RPMI8226 (cell line): ENCODE measurements around the gene TLR1.
"Not testable (repeated sequence)": the region's sequence is repeated elsewhere in the genome, so short reads cannot be mapped to it uniquely, and the experiment has no call there.

ENCODE experiments used
- DNase-seq: peaks from one replicate; pipeline ENCODE4 v3.0.0-alpha.2; 2015

The TLR1 gene

DNA sequence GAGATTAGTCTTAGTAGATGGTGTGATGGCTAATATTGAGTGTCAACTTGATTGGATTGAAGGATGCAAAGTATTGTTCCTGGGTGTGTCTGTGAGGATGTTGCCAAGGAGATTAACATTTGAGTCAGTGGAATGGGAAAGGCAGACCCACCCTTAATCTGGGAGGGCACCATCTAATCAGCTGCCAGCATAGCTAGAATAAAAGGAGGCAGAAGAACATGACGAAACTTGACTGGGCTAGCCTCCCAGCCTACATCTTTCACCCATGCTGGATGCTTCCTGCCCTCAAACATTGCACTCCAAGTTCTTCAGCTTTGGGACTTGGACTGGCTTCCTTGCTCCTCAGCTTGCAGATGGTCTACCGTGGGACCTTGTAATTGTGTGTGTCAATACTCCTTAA, 34.3 kb downstream of the TLR1 start:
- not testable (repeated sequence) for DNase-seq

DNA sequence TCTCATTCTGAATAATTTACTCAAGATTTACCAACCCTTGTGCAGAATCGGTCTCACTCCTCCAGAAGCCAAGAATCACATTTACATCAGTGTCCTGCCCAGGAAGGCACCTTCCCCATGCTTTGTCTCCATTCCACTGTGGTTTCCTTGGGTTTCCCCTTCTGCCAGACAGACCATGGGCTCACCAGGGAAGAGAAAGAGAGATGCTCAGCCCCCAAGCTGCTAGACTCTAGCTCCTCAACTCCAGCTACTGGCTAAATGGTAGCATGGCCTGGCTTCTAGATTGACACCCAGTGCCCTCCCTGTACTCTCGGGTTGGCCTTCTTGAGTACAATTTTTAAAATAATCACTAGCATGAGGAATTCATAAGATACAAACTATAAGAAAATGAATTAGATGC, 34.7 kb downstream of the TLR1 start:
- no peak for DNase-seq

DNA sequence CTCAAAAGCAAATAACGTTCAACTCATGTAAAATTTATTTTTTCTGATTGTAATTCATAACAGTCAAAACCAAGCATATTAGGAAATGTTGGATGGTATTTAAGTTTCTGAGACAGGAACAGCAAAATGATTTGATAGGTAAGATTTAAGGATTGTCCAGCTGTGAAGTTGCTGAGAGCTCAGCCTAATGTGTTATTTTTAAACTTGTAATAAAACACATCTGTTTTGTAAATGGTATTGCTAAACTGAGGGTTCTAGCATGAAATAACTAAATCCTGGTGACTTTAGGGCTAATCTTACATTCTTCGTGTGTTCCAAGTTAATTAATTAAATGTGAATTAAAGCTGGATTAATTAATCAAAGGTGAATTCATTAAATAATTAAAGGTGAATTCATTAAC, 35.1 kb downstream of the TLR1 start:
- no peak for DNase-seq

DNA sequence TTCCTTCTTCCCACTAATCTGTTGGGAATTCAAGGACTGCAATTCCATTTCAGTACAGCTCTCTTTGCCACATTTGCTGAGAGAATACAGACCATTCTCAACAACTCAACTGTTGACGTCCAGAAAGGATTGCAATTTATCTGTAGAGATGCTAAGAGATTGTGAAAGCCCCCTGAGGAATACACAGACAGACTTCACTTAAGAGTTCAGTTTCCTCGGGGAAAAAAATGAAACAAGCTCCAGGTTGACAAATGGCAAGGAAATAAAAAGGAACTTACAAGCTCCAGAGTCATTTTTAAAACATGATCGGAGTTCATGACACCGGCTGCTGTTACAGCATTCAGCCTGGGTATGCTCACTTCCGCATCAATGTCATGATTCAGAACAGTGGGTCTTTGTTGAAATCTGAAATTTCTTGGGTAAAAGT, 35.6 kb downstream of the TLR1 start:
- no peak for DNase-seq

DNA sequence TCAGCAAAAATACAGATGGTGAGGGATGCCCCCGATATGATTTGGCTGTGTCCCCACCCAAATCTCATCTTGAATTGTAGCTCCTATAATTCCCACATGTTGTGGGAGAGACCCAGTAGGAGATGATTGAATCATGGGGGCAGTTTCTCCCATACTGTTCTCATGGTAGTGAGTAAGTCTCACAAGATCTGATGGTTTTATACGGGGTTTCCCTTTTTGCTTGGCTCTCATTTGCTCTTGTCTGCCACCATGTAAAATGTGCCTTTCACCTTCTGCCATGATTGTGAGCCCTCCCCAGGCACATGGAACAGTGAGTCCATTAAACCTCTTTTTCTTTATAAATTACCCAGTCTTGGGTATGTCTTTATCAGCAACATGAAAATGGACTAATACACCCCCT, 37.7 kb downstream of the TLR1 start:
- DNase-seq, result not testable (repeated sequence)

DNA sequence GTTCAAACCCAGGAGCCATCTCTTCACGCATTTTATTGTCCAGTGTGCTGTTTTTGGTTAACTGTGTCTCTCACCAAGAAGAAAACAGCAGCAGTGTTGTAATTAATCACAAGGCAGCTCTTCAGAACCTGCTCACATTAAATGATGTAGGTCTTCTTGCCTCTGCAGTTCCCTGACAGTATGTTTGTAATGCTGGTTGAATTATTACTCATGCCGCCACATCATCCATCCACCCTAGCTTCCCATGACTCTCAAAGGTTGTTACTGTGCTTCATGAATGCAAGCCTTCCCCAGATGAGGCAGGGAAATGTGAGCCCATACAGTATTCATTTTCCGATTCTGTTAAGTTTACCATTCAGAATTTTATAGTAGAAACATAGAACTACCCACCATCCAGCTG, 39.2 kb downstream of the TLR1 start:
- no peak for DNase-seq

DNA sequence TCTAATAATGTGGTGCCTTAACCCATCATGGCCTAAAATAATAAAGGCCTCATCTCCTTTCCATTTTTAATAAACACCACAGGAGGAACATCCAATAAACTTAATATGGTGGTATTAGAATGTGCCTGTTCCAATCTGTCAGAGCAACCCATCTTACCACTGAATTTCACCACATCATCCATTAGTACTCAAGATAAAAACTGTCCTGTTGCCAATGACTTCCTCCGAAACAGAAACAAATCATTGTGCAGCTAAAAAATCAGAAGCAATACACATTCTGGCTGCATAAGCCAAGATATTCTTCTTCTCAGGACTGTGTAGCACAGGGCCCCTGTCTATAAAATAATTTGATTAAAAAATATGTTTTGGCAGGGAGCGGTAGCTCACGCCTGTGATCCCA, 40.3 kb downstream of the TLR1 start:
- no peak for DNase-seq

DNA sequence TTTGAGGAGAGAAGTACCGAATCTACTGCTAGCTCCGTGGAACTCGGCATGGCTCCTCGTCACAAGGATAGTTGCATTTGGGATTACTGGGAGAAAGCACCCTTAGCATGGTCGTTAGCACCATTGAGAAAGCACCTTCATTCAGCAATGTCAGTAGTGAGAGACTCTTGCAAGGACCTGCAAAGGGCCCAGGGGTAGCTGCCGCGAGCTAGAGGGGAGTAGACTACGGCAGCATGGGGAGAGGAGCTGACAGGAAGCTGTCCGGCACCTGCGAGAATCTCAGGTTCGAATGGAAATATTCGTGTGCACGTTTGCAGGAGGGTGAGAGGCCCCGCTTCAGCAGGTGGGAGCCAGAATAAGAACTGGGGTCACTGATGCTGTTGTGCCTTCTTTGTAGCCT, 42.0 kb downstream of the TLR1 start:
- no peak for DNase-seq

DNA sequence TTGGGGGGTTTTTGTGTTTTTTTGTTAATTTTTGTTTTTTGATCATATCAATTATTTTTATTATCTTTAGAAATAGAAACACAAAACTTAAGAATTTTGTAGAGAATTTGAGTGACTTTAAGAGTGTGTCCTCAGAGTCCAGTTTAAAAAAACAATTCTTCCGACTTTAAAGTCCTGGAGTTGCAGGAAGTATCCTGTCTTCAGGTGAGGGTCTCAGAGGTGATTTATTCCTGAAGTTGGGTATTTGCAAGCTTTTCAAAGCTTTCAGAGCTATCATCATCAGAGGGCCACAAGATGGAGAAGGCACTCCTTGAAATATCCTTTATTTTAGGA, 44.8 kb downstream of the TLR1 start:
- DNase-seq, result no peak

DNA sequence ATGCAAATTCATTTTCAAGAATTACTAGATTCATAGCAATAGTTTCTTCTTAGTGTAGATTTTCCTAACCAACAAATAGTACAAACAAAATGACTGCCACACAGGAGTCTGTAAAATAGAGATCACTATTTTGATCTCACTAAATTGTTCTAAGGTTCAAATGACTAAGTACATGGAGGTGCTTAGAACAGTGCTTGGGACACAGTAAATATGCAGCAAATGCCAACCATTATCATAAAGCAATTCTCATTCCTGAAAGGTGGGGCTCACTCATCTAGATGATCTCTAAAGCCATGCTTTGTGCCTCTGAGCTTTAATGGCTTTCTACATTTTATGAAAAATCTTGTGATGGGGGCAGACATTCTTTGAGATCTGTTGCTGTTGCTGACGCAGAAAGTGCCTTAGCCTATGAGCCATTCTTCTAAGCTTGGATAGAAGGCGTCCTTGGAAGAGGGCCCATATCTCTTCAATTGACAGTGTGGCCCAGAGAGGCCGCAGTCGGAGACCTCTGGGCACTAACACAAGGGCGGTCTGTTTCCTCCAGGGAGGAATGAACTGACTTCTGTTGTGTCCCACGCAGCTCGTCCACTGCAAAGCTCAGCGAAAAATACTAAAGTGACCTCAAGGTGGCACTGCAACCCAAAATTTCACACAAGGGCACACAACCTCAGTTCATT, 45.3 kb downstream of the TLR1 start:
- peak; percentile 47 for DNase-seq

DNA sequence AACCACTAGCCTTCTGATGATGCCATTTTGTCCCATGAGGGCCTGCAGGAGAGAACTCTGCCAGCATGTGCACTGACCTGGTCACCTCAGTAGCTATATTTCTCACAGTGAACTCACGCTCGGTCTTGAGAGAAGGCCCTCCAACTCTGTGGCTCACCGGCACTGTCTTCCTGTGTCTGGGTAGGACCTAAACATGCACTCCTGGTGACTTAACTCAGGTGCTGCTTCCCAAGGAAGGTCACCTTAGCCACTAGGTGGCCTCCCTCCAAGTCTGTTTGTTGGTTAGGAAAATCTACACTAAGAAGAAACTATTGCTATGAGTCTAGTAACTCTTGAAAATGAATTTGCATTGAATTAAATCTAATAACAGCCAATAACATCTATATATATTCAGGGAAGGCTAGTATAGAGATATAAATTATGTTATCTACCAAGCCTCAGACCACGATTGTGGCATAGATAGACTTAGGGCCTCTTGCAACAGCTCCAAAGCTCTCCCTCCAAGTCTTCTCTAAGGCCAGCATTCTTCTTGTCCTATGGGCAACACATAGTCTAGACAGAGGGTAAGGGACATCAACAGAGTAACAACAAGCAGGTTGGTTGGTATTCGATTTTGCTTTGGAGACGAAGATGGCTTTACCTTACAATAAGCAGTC, 46.5 kb downstream of the TLR1 start:
- peak; percentile 49 for DNase-seq

DNA sequence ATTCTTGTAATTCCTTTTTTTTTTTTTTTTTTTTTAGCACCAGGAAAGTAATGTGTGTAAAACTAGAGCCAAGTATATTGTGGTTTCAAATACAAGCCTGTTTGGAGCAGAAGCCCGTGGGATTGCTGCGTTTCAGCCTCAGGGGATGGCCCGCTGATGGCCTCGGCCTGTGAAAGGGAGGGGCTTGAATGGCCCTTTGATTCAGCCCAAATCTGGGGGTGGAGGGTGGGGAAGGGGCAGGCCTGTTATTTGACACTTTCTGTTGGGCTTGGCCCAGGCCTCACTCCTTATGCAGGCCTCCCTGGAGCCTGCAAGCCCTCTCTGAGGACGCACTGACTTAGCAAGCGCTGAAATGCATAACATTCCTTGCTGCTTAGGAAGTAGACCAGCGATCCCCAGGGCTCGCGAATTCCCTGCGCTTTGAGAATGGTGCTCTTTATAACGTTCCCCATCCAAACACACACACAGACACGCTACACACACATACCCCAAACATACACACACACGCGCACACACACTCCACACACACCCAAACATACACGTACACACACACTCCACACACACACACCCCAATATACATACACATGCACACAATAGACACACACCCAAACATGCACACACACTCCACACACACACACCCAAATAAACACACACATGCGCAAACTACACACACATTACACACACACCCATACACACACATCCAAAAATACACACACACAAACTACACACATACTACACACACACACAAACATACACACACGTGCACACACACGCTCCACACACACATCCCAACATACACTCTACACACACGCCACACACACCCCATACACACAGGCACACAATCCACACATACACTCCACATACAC, 51.4 kb downstream of the TLR1 start:
- no peak for DNase-seq

DNA sequence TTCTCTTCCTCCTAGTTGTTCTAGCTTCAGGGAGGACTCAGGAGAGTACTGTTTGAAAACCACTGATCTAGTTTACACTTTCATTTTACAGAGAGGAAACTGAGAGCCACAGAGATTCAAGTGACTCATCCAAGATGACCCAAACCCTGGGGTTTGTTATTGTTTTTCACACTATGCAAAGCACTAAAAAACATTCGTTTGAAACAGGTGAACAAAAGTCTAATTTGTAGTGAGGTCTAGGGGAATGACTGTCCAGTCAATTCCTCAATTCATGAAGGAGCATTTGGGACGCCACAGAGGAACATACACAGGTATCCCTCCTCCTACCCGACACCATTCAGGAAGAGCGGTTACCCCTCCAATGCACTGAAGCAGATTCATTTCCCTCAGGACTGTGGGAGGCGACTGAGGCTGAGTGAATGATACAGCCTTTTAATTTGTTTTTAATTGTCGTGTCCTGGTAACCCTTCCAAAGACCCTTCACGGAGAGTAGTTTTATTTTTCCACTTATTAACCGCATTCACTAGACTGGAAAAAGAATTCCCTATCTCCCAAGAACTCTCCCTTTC, 52.1 kb downstream of the TLR1 start:
- no peak for DNase-seq

DNA sequence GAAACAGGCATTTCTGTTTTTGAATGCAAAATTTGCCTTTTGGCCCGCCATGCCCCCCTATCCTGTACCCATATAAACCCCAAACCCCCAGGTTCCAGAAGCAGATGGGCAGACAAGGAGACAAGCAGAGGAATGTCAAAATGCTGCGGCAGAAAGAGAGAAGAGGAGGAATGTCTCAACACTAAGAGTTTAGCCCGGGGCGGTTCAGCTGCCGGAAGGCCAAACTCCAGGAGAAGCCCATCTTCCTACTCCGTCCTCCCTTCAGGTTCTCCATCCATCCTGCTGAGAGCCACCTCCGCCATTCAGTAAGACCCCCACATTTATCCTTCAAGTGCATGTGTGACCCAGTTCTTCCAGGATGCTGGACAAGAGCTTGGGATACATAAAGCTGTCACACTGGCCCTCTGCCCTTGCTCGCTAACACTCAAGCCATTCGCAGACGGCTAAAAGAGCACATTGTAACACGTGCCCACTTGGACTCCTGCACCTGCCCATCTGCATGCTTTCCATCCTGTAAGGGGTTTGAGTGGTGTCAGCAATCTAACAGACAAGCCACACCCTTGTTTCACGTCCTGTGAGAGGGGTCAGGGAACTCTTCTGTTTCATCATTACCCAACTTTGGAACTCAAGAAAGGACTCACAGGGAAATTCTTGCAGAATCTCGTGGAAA, 53.1 kb downstream of the TLR1 start:
- peak; percentile 78 for DNase-seq

DNA sequence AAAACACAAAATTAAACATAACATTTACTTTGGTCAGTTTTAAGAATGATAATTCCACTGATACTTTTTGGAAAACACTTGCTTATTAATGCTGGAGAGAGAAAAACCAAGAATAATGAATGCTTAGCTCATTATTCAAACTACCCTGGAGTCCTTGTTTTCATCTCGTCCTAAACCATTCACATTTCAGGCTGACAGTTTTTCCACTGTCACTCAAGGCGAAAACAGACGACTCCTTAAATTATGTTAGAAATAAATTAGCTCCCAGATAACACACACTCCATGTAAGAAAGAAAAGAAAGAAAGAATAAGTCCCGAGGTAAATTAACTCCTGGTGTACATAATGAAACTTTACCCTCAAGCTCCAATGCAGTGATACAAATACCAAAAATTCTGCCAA, 55.3 kb downstream of the TLR1 start:
- no peak for DNase-seq

DNA sequence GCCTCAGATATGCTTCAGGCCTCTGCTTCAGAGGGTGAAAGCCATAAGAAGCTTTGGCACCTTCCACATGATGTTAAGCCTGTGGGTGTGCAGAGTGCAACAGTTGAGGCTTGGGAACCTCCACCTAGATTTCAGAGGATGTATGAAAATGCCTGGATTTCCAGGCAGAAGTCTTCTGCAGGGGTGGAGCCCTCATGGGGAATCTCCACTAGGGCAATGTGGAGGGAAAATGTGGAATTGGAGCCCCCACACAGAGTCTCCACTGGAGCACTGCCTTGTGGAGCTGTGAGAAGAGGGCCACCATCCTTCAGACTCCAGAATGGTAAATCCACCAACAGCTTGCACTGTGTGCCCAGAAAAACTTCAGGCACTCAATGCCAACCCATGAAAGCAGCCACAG, 57.0 kb downstream of the TLR1 start:
- DNase-seq, result no peak
